GM13977 (cell line): ENCODE data around the gene TRPM2.
"Not testable (repeated sequence)": the region's sequence is repeated elsewhere in the genome, so short reads cannot be mapped to it uniquely, and the experiment has no call there.

Source experiments
- DNase-seq: peaks from one replicate; pipeline ENCODE4 v3.0.0; 2012; ENCODE audit warnings: low spot score
- in situ Hi-C: fragments of 300-500 bp; cut with MboI; formaldehyde crosslinking; loops from one replicate; pipeline ENCODE4 v1.12.0; 2022; ENCODE audit warnings: low sequenced_read_pairs, low pct_unique_long_range_greater_than_20kb, mixed read lengths, inconsistent platforms; ENCODE audit not compliant: unreplicated experiment
- TF ChIP-seq, protein P1 (sequence below): IDR thresholded peaks from 2 replicates; pipeline ENCODE4 v1.5.1; 2012; ENCODE audit warnings: mild to moderate bottlenecking, control low read depth; ENCODE audit not compliant: insufficient read depth; ENCODE audit errors: extremely low read depth, missing control alignments

TRPM2 gene

DNA sequence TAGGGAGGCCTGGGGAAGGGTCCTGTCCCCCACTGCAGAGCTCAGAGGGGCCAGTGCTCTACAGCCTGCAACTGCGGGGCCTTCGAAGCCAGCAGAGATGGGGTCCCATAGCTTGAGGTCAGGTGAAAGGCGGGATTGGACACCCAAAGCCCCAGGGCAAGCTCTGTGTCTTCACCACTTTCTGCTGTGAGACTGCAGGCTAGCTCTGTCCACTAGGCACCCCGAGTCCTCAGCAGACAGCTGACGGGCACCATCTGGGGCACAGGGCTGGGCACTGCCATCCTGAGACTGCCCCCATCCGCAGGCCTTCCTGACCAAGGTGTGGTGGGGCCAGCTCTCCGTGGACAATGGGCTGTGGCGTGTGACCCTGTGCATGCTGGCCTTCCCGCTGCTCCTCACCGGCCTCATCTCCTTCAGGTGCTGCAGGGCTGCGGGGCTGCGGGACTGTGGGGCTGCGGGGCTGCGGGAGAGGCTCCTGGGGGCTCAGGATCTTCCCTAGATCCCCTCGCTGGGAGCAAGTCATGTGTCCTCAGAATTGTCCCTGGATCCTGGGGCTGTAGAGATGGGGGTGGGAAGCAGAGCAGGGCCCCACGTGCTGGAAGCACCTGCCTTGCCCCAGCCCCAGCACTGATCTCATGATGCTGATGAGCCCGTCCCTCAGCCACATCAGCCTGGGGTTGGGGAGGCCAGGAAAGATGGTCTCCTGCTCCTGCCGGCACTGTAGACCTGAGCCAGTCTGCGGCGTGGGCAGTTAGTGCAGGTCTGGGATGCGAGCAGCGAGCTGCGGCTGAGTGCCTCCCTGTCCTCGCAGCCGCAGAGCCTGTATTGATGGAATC, 46.8 kb downstream of the TRPM2 start:
- DNase-seq: no peak
- TF ChIP-seq, protein P1, sequence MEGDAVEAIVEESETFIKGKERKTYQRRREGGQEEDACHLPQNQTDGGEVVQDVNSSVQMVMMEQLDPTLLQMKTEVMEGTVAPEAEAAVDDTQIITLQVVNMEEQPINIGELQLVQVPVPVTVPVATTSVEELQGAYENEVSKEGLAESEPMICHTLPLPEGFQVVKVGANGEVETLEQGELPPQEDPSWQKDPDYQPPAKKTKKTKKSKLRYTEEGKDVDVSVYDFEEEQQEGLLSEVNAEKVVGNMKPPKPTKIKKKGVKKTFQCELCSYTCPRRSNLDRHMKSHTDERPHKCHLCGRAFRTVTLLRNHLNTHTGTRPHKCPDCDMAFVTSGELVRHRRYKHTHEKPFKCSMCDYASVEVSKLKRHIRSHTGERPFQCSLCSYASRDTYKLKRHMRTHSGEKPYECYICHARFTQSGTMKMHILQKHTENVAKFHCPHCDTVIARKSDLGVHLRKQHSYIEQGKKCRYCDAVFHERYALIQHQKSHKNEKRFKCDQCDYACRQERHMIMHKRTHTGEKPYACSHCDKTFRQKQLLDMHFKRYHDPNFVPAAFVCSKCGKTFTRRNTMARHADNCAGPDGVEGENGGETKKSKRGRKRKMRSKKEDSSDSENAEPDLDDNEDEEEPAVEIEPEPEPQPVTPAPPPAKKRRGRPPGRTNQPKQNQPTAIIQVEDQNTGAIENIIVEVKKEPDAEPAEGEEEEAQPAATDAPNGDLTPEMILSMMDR: no peak
- in situ Hi-C loops: loop anchor here (10.0 kb wide), 1 partner anchor 55 kb away; no protein-coding TSS in a partner anchor

DNA sequence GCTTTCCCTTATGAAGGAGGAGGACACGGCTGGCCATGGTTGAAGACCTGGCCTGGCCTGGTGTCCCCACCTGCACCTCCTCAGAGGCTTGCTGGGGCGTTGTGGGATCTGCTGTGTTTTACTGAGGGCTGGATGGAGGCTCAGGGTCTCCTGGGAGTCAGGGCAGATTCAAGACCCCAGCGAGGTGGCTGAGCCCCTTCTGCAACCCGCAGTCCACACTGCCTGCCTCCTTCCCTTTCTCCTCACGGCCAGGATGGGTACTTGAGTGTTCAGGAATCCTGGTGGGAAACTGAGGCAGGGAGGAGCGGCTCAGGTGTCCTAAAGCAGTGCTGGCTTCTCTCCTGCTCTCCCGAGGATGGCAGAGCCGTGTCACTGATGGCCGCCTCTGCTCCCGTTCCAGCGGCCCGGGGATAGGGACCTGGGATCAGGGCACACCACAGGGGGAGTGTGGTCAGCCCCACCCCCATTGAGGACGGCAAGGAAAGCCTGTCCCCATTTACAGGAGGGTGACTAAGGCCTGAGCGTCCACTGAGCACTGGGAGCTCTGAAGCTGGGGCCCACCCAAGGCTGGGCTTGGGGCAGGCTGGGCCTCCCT, 47.5 kb downstream of the TRPM2 start:
- in situ Hi-C loops: loop anchor here (10.0 kb wide), 1 partner anchor 56 kb away; no protein-coding TSS in a partner anchor
- no peak for DNase-seq
- TF ChIP-seq, protein P1: no peak

DNA sequence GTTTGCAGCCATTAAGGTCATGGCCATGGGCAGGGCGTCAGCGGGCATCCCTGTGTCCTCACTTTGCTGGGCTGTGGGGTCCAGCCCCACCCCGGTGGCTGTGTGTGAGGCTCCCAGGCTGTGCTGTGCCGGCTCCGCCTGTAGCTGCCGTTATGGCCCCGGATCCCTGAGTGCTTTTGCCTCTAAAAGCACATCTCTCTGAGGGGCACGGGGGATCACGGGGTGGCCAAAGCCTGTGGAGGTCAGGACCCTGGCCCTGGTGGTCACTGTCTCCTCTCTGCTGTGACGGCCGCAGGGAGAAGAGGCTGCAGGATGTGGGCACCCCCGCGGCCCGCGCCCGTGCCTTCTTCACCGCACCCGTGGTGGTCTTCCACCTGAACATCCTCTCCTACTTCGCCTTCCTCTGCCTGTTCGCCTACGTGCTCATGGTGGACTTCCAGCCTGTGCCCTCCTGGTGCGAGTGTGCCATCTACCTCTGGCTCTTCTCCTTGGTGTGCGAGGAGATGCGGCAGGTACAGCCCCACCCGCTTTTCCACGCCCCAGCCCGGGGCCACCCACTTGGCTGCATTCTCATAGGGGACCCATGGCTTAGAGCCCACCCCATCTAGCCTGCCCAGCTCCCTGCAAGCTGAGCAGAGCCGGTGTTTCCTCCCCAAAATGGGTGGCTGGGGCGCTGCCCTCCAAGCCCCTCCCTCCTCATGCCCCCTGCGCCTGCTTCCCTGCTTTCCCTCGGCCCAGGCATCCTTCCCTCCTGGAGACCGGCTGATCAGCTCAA, 48.2 kb downstream of the TRPM2 start:
- TF ChIP-seq, protein P1: no peak
- no peak for DNase-seq
- in situ Hi-C loops: loop anchor here (10.0 kb wide), 1 partner anchor 57 kb away; no protein-coding TSS in a partner anchor

DNA sequence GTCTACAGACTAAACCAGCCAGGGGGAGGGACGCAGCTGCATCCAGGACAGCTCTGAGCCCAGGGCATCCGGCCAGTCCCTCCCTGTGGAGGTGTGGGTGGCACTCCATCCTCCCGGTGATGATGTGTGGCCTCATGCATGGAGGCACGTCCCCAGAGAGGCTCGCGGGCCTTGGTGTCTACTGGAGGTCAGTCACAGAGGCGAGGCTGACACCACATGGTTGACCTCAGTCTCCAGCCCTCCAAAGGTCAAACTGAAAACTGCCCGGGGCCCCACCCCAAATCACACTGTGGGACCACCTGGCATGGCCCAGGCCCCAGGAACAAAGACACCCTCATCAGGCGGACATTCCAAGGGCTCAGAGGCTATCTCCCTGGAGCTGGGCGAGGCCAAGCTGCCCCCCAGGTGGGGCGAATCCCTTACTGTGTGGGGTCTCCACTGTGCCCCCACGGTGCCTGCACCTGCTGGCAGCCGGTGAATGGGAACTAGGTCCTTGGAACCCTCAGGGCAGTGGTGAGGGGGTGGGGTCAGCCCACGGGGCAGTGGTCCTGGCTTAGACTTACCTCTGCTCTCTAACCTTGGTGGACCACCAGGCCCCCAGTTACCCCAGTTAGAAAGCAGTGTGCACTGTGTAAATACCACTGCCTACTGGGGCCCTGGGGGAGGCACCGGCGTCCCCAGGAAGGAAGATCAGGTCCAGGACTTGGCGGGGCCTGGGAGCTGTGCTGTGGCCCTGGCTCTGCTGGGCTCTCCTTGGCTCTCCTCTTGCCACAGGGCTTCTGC, 49.1 kb downstream of the TRPM2 start:
- no peak for DNase-seq
- TF ChIP-seq, protein P1: no peak
- in situ Hi-C loops: loop anchor here (10.0 kb wide), 1 partner anchor 58 kb away; no protein-coding TSS in a partner anchor

DNA sequence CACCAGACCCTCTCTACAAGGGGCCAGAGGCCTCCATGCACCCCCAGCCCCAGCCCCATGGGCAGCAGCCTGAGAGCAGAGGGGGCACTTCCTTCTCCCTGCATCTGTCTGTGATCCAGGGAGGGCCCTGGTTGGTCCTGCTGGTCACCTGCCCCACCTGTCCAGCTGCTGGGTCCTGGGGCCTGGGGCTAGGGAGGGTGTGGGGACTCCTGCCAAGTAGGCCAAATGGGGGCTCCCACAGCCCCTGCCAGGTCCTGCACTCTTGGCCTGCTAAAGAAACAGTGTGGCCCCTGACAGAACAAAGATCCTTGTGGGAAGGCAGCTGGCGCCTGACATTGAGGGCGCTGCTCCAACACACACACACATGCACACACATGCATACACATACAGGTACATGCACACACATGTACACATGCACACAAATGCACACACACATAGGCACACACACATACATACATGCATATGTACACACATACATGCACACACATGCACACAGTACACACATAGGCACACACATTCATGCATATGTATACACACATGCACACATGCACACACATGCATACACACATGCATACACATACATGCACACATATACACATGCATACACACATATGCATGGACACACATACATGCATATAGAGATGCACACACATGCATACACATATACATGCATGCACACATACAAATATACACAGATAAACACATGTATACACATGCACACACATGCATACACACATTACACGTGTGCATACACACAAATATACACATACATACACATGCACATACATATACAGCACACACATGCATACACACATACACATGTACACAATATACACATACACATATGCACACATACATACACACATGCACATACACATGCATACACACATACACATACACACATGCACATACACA, 49.9 kb downstream of the TRPM2 start:
- TF ChIP-seq, protein P1: no peak
- DNase-seq: no peak
- in situ Hi-C loops: loop anchor here (10.0 kb wide), 1 partner anchor 59 kb away; no protein-coding TSS in a partner anchor

DNA sequence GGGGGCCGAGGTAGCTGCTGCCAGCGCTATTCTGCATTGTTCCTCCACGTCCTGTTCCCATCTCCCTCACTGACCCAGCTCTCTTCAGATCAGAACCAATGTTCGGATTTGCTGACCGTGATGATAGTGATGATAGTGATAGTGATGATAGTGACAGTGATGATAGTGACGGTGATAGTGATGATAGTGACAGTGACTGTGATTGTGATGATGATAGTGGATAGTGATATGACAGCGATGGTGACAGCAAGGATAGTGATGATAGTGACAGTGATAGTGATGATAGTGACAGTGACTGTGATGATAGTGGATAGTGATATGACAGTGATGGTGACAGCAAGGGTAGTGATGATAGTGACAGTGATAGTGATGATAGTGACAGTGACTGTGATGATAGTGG, 51.1 kb downstream of the TRPM2 start:
- in situ Hi-C loops: loop anchor here (10.0 kb wide), 1 partner anchor 60 kb away; no protein-coding TSS in a partner anchor
- not testable (repeated sequence) for DNase-seq
